HCT116 (cell line): ENCODE results near the gene NOC2L.

Experiments
- CEBPB ChIP-seq: IDR thresholded peaks from 2 replicates; pipeline ENCODE4 v1.6.1; 2012; ENCODE audit warnings: low read depth
- ELF1 ChIP-seq: IDR thresholded peaks from 2 replicates; pipeline ENCODE4 v1.6.1; 2012; ENCODE audit warnings: low read depth, borderline replicate concordance
- EZH2 ChIP-seq: fragments of 200-600 bp; sonication (generic); IDR thresholded peaks from 2 replicates; pipeline ENCODE4 v1.6.1; 2017; ENCODE audit warnings: antibody characterized with exemption, mixed run types
- FOSL1 ChIP-seq: IDR thresholded peaks from 2 replicates; pipeline ENCODE4 v1.6.1; 2012; ENCODE audit warnings: low read depth
- JUND ChIP-seq: IDR thresholded peaks from 2 replicates; pipeline ENCODE4 v1.6.1; 2012
- POLR2A ChIP-seq: IDR thresholded peaks from 2 replicates; pipeline ENCODE4 v1.7.0; 2011; ENCODE audit warnings: borderline replicate concordance; ENCODE audit not compliant: insufficient read depth, insufficient read length; ENCODE audit errors: extremely low read depth
- POLR2AphosphoS5 ChIP-seq: IDR thresholded peaks from 2 replicates; pipeline ENCODE4 v1.6.1; 2011; ENCODE audit warnings: mild to moderate bottlenecking, low read depth, low read length, moderate library complexity
- RAD21 ChIP-seq: IDR thresholded peaks from 2 replicates; pipeline ENCODE4 v1.6.1; 2012; ENCODE audit warnings: low read depth, mild to moderate bottlenecking
- SP1 ChIP-seq: IDR thresholded peaks from 2 replicates; pipeline ENCODE4 v1.6.1; 2012; ENCODE audit warnings: low read depth
- ZNF274 ChIP-seq: fragments of 200-500 bp; sonication (Bioruptor generic); IDR thresholded peaks from 2 replicates; pipeline ENCODE4 v1.6.1; 2014; ENCODE audit warnings: mild to moderate bottlenecking, low read depth, low read length, inconsistent platforms
- TF ChIP-seq, protein P1 (sequence below), 3 experiments: fragments of 200-600 bp in 1 of 3; sonication (generic) in 1 of 3; IDR thresholded peaks in 2 of 3; conservative IDR thresholded peaks in 1 of 3; 2 replicates each; pipeline ENCODE4 v1.5.1; 2012 to 2017; ENCODE audit warnings: low read depth in 2 of 3, low read length in 2 of 3, antibody characterized with exemption in 1 of 3, borderline replicate concordance in 1 of 3, control low read depth in 1 of 3, mild to moderate bottlenecking in 1 of 3, mixed read lengths in 1 of 3, mixed run types in 1 of 3, moderate library complexity in 1 of 3; ENCODE audit not compliant: insufficient read depth in 1 of 3
- TF ChIP-seq, protein P2 (sequence below): IDR thresholded peaks from 2 replicates; pipeline ENCODE4 v1.6.1; 2012
- TF ChIP-seq, protein P3 (sequence below): IDR thresholded peaks from 2 replicates; pipeline ENCODE4 v1.6.1; 2012; ENCODE audit warnings: low read depth

DNA sequence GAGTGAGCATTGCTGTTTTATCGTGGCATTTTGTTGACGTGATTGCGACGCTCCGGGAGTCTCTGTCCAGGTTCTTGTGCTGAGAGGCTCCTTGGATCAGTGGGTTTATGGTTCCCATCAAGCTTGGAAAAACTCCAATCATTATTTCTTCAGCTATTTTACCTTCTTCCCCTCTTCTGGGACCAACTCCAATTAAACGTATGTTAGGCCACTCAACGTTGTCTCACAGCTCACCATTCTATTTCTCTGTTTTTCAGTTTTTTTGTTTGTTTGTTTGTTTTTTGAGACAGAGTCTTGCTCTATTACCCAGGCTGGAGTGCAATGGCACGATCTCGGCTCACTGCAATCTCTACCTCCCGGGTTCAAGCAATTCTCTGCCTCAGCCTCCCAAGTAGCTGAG lies 32.8 kb upstream of the NOC2L start:
- TF ChIP-seq, protein P1, sequence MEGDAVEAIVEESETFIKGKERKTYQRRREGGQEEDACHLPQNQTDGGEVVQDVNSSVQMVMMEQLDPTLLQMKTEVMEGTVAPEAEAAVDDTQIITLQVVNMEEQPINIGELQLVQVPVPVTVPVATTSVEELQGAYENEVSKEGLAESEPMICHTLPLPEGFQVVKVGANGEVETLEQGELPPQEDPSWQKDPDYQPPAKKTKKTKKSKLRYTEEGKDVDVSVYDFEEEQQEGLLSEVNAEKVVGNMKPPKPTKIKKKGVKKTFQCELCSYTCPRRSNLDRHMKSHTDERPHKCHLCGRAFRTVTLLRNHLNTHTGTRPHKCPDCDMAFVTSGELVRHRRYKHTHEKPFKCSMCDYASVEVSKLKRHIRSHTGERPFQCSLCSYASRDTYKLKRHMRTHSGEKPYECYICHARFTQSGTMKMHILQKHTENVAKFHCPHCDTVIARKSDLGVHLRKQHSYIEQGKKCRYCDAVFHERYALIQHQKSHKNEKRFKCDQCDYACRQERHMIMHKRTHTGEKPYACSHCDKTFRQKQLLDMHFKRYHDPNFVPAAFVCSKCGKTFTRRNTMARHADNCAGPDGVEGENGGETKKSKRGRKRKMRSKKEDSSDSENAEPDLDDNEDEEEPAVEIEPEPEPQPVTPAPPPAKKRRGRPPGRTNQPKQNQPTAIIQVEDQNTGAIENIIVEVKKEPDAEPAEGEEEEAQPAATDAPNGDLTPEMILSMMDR (IDR thresholded peaks at IDR 0.05 in 2 of 3, conservative IDR thresholded peaks at IDR 0.05 in 1 of 3; ENCODE audit: borderline replicate concordance in 1 of 3, insufficient read depth in 1 of 3, low read depth in 2 of 3, low read length in 2 of 3), result no peak
- TF ChIP-seq POLR2A (no peak), ELF1 (no peak), RAD21 (no peak), CEBPB (no peak), EZH2 (no peak), JUND (no peak), ZNF274 (no peak), FOSL1 (no peak), POLR2AphosphoS5 (no peak), SP1 (no peak)
- TF ChIP-seq, protein P2, sequence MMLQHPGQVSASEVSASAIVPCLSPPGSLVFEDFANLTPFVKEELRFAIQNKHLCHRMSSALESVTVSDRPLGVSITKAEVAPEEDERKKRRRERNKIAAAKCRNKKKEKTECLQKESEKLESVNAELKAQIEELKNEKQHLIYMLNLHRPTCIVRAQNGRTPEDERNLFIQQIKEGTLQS, result no peak
- TF ChIP-seq, protein P3, sequence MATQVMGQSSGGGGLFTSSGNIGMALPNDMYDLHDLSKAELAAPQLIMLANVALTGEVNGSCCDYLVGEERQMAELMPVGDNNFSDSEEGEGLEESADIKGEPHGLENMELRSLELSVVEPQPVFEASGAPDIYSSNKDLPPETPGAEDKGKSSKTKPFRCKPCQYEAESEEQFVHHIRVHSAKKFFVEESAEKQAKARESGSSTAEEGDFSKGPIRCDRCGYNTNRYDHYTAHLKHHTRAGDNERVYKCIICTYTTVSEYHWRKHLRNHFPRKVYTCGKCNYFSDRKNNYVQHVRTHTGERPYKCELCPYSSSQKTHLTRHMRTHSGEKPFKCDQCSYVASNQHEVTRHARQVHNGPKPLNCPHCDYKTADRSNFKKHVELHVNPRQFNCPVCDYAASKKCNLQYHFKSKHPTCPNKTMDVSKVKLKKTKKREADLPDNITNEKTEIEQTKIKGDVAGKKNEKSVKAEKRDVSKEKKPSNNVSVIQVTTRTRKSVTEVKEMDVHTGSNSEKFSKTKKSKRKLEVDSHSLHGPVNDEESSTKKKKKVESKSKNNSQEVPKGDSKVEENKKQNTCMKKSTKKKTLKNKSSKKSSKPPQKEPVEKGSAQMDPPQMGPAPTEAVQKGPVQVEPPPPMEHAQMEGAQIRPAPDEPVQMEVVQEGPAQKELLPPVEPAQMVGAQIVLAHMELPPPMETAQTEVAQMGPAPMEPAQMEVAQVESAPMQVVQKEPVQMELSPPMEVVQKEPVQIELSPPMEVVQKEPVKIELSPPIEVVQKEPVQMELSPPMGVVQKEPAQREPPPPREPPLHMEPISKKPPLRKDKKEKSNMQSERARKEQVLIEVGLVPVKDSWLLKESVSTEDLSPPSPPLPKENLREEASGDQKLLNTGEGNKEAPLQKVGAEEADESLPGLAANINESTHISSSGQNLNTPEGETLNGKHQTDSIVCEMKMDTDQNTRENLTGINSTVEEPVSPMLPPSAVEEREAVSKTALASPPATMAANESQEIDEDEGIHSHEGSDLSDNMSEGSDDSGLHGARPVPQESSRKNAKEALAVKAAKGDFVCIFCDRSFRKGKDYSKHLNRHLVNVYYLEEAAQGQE, result no peak
